Brain microvascular endothelial cell (primary cell): ENCODE measurements around the gene PGAP2.

Experiments
- DNase-seq: peaks from one replicate; pipeline ENCODE4 v3.0.0-alpha.2; 2020
- H3K27ac ChIP-seq: fragments of 250-450 bp; sonication (Bioruptor Pico); 2 replicates; pipeline ENCODE4 v1.5.1; 2020; ENCODE audit warnings: mild to moderate bottlenecking, moderate library complexity
- H3K27me3 ChIP-seq: fragments of 250-450 bp; sonication (Bioruptor Pico); replicated peaks from 2 replicates; pipeline ENCODE4 v1.5.1; 2020; ENCODE audit warnings: mild to moderate bottlenecking
- H3K36me3 ChIP-seq: fragments of 250-450 bp; sonication (Bioruptor Pico); replicated peaks from 2 replicates; pipeline ENCODE4 v1.5.1; 2020; ENCODE audit warnings: mild to moderate bottlenecking
- H3K4me3 ChIP-seq: 2 replicates; pipeline ENCODE4 v1.5.1; 2011; ENCODE audit warnings: low read depth, mild to moderate bottlenecking, control low read depth, low read length, moderate library complexity
- in situ Hi-C: cut with HindIII; loops from 2 replicates; pipeline ENCODE4 v1.10.0; 2017; ENCODE audit warnings: low sequenced_read_pairs, low pct_ligation_motif_present
- TF ChIP-seq, protein P1 (sequence below): IDR thresholded peaks from 2 replicates; pipeline ENCODE4 v1.5.1; 2011; ENCODE audit warnings: low read depth, mild to moderate bottlenecking, moderate library complexity, low read length, control low read depth, inconsistent platforms; ENCODE audit errors: missing control alignments

The PGAP2 gene

DNA sequence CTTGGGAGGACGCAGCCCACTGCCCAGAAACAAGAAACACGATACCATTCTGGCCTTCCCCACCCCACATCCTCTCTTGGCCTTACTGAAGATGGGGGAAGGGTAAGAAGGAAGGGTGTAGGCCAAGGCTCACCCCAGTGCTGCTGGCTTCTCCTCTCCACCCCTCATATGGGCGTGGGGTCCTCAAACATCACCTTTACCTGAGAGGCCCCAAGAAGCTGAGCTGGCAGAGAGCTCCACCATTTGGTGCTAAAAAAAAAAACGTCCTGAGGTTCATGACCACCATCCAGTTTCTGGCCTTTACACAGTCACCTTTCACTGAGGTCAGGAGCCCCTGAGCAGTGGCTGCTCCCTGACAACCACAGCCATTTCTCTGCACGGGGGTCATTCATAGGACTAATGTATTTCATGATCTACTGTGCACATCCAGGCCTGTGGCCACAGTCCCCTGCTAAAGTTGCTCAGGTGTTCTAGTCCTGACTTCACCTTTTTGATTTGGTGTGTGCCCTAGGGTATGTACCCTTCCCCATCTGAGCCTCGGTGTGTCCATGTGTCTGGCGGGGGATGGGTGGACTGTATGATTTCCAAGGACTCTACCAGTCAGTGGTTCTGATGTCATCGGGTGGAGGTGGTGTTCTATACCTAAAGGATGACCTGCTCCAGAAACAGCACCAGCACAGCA, 17.3 kb downstream of the PGAP2 start:
- DNase-seq: no peak
- Histone ChIP-seq H3K4me3 (no peak overlapping the region), H3K27ac (no peak overlapping the region), H3K27me3 (no peaks in the 10 kb centered on the region), H3K36me3 (peaks cover 35% of the 10 kb centered on the region)
- TF ChIP-seq, protein P1, sequence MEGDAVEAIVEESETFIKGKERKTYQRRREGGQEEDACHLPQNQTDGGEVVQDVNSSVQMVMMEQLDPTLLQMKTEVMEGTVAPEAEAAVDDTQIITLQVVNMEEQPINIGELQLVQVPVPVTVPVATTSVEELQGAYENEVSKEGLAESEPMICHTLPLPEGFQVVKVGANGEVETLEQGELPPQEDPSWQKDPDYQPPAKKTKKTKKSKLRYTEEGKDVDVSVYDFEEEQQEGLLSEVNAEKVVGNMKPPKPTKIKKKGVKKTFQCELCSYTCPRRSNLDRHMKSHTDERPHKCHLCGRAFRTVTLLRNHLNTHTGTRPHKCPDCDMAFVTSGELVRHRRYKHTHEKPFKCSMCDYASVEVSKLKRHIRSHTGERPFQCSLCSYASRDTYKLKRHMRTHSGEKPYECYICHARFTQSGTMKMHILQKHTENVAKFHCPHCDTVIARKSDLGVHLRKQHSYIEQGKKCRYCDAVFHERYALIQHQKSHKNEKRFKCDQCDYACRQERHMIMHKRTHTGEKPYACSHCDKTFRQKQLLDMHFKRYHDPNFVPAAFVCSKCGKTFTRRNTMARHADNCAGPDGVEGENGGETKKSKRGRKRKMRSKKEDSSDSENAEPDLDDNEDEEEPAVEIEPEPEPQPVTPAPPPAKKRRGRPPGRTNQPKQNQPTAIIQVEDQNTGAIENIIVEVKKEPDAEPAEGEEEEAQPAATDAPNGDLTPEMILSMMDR: no peak
- in situ Hi-C loops: loop anchor here (25.0 kb wide), 1 partner anchor 237 kb away; no protein-coding TSS in a partner anchor

DNA sequence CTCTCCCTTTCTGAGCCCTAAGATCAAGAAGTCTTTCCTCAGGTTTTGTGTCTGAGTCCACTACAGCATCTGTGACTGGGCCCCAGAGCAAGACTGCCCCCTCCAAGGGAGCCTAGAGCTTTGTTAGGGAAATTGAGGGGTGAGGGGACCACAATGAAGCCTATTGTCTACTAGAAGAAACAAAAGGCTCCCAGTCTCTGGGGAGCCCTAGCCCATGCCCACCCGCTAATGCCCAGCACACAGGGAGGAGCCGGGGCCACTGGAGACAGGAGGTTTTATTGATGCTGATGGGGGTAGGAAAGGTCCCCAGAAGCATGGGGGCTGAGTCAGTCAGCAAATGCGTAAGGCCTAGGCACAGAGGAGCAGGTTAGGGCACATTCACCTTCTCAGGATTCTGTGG, 18.4 kb downstream of the PGAP2 start:
- peaks cover 35% of the 10 kb centered on the region for H3K36me3 ChIP-seq
- TF ChIP-seq, protein P1: no peak
- H3K4me3 ChIP-seq: no peak overlapping the region
- no peak for DNase-seq
- no peak overlapping the region for H3K27ac ChIP-seq
- H3K27me3 ChIP-seq: no peaks in the 10 kb centered on the region
- in situ Hi-C loops: loop anchor here (25.0 kb wide), 1 partner anchor 236 kb away; no protein-coding TSS in a partner anchor

DNA sequence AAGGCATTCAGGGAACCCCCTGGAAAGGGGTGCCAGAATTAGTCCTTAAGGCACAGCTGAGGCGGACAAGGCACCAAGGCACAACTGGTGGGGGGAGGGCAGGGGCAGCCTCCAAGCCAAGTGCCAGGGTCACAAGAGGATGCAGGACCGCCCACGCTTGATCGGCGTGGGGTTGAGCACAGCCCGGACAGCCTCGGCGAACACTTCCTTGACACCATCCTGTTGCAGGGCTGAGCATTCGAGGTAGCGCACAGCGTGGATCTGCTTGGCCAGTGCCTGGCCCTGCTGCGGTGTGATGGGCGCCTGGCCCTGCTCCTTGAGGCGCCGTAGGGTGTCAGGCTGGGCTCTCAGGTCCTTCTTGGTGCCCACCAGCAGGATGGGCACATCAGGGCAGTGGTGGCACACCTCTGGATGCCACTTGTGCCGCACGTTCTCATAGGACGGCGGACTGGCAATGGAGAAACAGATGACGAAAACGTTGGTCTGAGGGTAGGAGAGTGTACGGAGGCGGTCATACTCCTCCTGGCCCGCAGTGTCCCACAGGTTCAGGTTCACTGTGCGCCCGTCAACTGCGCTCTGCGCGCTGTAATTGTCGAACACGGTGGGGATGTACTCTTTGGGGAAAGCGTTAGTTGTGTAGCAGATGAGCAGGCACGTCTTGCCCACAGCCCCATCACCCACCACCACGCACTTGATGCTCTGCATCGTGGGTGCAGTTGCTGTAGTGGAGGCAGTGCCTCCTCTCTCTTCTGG, 19.2 kb downstream of the PGAP2 start:
- TF ChIP-seq, protein P1: no peak
- in situ Hi-C loops: loop anchor here (25.0 kb wide), 1 partner anchor 235 kb away; no protein-coding TSS in a partner anchor
- Histone ChIP-seq H3K4me3 (no peak overlapping the region), H3K27me3 (no peaks in the 10 kb centered on the region), H3K36me3 (peaks cover 35% of the 10 kb centered on the region), H3K27ac (no peak overlapping the region)
- DNase-seq: no peak

DNA sequence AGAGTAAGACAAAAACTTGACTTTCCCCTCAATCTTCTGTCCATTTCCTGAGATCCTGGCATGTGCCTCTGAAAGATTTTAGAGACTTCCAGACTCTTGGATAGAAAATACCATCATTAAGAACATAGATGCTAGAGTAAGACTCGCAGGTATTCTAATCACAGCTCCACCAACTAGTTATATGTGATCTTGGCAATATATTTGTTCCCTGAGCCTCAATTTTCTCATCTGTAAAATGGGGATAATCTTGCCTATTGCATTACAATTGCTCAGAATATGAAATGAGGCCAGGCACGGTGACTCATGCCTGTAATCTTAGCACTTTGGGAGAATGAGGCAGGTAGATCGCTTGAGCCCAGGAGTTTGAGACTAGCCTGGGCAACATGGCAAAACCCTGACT, 21.7 kb downstream of the PGAP2 start:
- no peak overlapping the region for H3K27ac ChIP-seq
- in situ Hi-C loops: loop anchor here (25.0 kb wide), 1 partner anchor 232 kb away; no protein-coding TSS in a partner anchor

DNA sequence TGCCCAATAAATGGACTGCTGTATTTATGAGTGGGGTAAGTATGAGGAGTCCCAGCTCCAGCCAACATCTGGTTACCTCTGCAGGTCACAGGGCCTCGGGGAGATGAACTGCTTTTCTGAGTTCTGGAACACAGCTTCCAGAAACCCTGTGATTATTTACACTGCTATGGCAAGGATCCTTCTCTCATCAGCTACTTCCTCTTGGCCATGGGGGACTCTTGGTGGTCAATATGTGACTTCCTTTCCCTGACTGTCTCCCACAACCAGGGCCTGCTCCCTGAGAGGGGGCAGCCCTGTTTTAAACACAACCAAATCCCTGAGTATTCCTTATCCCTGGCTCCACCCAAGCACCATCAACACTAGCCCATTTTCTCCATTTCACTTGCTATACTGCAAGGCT, 22.4 kb downstream of the PGAP2 start:
- H3K27me3 ChIP-seq: no peaks in the 10 kb centered on the region
- in situ Hi-C loops: loop anchor here (25.0 kb wide), 1 partner anchor 232 kb away; no protein-coding TSS in a partner anchor
- no peak overlapping the region for H3K27ac ChIP-seq
- TF ChIP-seq, protein P1: no peak
- no peak overlapping the region for H3K4me3 ChIP-seq
- peaks cover 44% of the 10 kb centered on the region for H3K36me3 ChIP-seq
- no peak for DNase-seq

More for the DNA sequence above, 21.7 kb downstream of the PGAP2 start:
- Histone ChIP-seq H3K4me3 (no peak overlapping the region), H3K27me3 (no peaks in the 10 kb centered on the region), H3K36me3 (peaks cover 42% of the 10 kb centered on the region)
- TF ChIP-seq, protein P1: no peak
- no peak for DNase-seq
